ENCODE measurements around the gene OR1S2.

Gene OR1S2

GRCh38 chr11:58195939-58196338, 8.0 kb downstream of the OR1S2 start:
- ChIA-PET POLR2A (no interaction called here), CTCF (no interaction called here)
- TF ChIP-seq CTCF (IDR thresholded peaks at IDR 0.05; ENCODE audit: control extremely low read depth, extremely low read depth, low read depth, missing control alignments): no peak
- no peak for DNase-seq (ENCODE audit: extremely low spot score)

GRCh38 chr11:58193391-58193790, 10.6 kb downstream of the OR1S2 start:
- ChIA-PET CTCF (no interaction called here), POLR2A (no interaction called here)
- DNase-seq (ENCODE audit: extremely low spot score): no peak
- TF ChIP-seq CTCF (IDR thresholded peaks at IDR 0.05; ENCODE audit: control extremely low read depth, extremely low read depth, low read depth, missing control alignments): no peak

GRCh38 chr11:58192229-58192628, 11.7 kb downstream of the OR1S2 start:
- POLR2A ChIA-PET: no interaction called here
- CTCF ChIA-PET: no interaction called here

GRCh38 chr11:58188770-58189169, 15.2 kb downstream of the OR1S2 start, which contains the start of gene OR9Q2:
OR9Q2 (plus strand) TSS chr11:58189070; CDS start chr11:58190491, 1,421 bp downstream.
- no peak for DNase-seq (ENCODE audit: extremely low spot score)
- CTCF ChIA-PET: no interaction called here

More at GRCh38 chr11:58192229-58192628, 11.7 kb downstream of the OR1S2 start:
- DNase-seq (ENCODE audit: extremely low spot score): no peak
- TF ChIP-seq CTCF (IDR thresholded peaks at IDR 0.05; ENCODE audit: control extremely low read depth, extremely low read depth, low read depth, missing control alignments): no peak

GRCh38 chr11:58186938-58187337, 17.0 kb downstream of the OR1S2 start:
- POLR2A ChIA-PET: no interaction called here
- TF ChIP-seq CTCF (IDR thresholded peaks at IDR 0.05; ENCODE audit: control extremely low read depth, extremely low read depth, low read depth, missing control alignments): no peak
- CTCF ChIA-PET: interaction anchor here (1.5 kb wide), 1 partner anchor 10 kb away, joined by 3 read pairs; no protein-coding TSS in a partner anchor
- no peak for DNase-seq (ENCODE audit: extremely low spot score)

More at GRCh38 chr11:58188770-58189169, 15.2 kb downstream of the OR1S2 start, which contains the start of gene OR9Q2:
- POLR2A ChIA-PET: no interaction called here
- TF ChIP-seq CTCF (IDR thresholded peaks at IDR 0.05; ENCODE audit: control extremely low read depth, extremely low read depth, low read depth, missing control alignments): no peak

GRCh38 chr11:58179648-58180047, 24.3 kb downstream of the OR1S2 start:
- ChIA-PET POLR2A (no interaction called here), CTCF (no interaction called here)
- no peak for DNase-seq (ENCODE audit: extremely low spot score)
- no peak for TF ChIP-seq CTCF (IDR thresholded peaks at IDR 0.05; ENCODE audit: control extremely low read depth, extremely low read depth, low read depth, missing control alignments)

GRCh38 chr11:58178444-58178843, 25.5 kb downstream of the OR1S2 start:
- no peak for DNase-seq (ENCODE audit: extremely low spot score)
- TF ChIP-seq CTCF (IDR thresholded peaks at IDR 0.05; ENCODE audit: control extremely low read depth, extremely low read depth, low read depth, missing control alignments): no peak
- CTCF ChIA-PET: no interaction called here
- POLR2A ChIA-PET: no interaction called here
